ENCODE measurements around the gene DAPK3. TPM values are rescaled to one million over a fixed set of nuclear protein-coding genes. Genes with fewer than 3 reads are reported as not detected.
"Not testable (repeated sequence)": the region's sequence is repeated elsewhere in the genome, so short reads cannot be mapped to it uniquely, and the experiment has no call there.

Gene DAPK3
- polyA plus RNA-seq, 1 donor: 97.3 TPM

DNA sequence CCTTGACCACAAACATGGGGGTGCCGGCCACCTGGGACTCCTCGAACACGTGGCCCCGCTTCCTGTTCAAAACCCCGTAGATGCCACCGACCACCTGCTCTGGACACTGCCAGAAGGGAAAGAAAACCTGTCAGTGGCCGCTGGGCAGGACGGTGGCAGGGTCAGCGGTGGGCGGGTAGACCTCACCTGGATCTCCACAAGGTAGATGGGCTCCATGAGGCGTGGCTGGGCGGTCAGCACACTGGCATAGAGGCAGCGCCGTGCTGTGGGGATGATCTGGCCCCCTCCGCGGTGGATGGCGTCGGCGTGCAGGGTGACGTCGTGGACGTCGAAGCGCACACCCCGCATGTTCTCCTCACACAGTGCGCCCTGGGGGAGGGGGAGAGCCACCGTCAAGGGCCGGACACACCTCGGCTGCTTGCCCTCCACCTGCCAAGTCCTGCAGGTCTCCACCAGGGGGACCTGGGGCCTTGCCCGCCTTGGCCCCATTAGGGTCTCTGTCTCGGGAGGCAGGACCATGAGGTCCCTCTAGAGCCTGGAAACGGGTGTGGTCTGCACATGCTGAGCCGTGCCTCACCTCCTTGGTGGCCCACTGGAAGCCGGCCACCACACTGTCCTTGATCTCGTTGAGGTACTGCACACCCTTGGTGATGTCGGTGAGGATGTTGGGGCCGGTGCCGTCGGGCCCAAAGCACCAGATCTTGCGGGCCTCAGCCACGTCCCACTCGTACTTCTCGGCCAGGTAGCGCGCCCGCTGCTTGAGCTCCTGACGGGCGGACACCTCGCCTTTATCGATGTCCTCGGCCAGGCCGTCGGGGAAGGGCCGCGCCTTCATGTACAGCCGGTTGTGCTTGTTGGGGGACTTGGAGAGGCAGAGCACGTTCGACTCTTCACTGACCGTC lies 6.6 kb upstream of the DAPK3 start:
- no peak for DNase-seq

DNA sequence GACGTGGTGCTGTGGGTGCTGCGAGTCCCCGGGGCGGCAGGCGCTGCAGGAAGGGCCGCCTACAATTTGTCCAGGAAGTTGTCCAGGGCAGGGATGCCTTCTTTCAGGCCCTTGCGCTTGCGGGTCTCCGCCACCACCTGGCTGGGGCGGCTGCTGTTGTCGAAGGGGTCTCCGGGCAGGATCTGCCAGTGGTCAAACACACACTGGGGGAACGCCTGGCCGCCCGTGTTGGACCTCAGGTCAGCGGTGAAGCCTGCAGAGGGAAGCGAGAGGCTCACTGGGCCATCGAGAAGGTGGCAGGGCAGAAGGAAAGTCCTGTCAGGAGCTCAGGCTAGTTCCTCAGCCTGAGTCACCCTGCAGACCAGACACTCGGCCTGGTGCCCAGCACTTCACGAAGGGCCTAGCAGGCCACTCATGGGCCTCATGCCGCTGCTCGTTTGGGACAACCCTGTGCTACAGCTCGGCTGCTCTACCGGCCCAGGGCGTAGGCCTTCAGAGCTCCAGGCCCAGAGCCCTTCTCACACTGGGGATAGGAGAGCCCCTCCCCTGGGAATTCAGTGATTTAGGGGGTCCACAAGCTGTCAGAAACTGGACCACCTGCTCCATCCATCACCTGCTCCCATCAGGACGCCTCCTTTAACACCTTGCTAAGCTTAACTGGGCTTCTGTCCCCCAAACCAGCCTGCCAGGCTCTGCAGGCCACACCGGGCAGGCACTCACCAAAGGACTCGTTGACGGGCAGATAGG lies 5.8 kb upstream of the DAPK3 start:
- no peak for DNase-seq

DNA sequence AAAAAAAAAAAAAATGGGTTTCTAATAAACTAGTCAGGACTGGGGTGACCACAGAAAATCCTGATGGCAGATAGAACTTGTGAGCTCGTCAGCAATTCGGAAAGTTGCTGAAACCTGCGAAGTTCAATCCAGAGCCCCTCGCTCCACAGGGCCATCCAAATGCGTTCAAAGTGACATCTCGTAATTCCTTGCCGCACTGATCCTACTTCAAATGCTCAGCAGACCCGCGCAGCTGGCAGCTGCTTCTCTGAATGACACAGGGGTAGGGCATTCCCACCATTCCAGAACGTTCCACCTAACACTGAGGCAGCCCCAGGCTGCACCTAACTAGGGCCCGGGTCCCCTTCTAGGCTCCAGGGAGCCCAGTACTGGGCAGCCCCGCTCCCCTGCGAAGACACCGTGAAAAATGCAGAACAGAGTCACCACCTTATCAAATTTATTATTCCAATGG lies 4.8 kb upstream of the DAPK3 start:
- no peak for DNase-seq

DNA sequence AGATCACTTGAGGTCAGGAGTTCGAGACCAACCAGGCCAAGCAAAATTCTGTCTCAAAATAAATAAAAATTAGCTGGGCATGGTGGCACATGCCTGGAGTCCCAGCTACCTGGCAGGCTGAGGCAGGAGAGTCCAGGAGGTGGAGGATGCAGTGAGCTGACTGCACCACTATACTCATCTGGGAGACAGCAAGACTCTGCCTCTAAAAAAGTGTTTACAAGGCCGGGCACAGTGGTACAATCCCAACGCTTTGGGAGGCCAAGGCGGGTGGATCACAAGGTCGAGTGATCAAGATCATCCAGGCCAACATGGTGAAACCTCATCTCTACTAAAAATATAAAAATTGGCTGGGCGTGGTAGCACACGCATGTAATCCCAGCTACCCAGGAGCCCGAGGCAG lies 4.2 kb upstream of the DAPK3 start:
- DNase-seq: no peak

DNA sequence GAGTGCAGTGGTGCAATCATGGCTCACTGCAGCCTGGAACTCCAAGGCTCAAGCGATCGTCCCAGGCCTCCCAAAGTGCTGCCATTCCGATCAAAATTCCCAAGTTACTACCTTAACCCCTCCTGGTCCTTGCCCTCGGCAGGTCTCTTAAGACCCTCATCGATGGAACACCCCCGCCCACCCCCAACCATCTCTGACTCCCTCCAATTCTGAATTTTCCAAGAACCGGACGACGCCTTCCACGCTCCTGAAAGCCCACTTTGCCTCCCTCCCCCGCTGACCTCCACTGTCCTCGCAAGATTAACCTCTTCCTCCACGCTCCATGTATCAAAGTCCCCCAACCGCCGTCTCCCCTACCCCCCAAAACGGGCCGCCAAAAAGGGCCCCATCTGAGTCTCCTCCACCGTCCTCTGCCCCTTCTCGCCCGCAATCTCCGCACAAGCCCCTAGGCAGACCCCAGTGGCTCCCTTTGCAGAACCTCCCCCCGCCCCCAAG lies 539 bp downstream of the DAPK3 start:
- no peak for DNase-seq

DNA sequence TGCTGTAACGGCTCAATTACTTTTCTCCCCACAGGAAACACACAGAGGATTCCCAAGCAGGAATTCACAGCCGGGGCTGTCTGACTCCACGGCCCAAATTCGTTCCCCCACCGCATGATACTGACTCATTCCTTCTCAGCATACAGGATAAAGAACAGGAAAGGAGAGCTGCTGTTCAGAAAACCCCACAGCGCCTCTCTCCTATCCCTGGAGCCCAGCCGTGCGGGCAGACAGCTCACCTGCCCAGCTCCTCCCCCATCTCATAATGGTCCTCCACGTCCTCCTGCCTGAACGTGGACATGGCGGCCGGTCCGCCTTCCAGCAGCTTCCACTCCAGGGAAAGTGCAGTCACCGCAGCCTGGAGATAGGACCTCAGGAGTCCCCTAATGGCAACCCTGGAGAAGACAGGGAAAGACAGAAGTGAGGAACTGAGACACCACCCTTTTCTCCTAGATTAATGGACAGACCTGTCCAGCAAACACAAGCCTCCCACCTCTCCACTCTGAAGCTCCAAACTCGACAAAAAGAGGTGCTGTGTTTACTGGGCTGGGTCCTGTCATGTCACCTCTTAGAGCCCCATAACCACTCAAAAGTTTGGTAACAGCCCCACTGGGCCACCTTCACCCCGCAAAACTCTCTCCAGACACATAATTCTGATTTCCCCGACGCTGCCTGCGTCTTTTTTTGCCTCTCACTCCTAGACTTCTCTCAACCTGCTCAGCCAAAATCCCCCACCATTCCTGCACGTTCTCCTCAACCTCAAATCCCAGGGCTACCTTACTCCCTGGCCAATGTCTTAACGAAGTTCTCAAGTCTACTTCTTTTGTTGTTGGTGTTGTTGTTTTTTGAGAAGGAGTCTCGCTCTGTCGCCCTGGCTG lies 1.2 kb downstream of the DAPK3 start:
- no peak for DNase-seq

DNA sequence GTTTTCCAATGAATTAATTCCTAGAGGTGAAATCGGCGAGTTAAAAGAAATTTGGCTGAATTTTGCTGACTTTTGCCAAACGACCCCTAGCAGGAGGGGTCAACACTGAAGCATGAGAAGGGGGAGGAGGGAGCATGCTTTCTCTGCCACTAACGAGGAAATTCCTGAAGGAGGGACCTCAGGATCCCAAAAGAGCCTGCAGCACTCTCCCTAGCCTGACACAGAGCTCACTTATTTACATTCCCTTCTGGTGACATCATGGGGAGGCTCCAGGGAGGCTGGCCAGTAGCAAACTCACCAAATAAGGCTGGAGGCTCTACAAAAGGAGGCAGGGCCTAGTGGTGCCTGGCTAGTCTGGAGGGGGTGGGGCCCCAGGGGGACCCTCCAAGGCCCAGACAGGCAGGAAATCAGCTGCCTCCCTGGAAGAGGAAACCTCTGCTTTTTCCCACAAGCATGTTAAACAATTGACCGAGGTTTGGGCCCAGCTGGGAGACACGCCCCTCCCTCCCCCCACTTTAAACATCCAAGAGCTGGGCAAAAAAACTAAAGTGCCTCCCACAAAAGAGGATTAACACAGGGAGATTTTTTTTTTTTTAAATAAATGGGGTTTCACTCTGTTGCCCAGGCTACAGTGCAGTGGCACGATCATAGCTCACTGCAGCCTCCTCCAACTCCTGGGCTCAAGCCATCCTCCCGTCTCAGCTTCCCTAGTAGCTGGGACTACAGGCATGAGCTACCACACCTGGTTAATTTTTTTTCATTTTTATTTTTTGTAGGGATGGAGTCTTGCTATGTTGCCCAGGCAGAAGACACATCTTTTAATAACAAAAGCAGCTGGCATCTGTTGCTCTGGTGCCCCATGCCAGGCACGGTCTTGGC lies 2.1 kb downstream of the DAPK3 start:
- DNase-seq: peak; percentile 86

DNA sequence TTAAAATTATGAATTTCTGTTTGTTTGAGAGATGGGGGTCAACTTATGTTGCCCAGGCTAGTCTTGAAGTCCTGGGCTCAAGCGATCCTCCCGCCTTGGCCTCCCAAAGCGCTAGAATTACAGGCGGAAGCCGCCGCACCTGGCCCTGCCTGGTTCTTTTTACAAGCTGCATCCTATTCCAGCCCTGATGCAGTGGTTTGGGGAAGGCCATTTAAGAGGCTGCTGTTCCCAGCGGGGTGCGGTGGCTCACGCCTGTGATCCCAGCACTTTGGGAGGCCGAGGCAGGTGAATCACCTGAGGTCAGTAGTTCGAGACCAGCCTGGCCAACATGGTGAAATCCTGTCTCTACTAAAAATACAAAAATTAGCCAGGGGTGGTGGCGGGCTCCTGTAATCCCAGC lies 2.9 kb downstream of the DAPK3 start:
- not testable (repeated sequence) for DNase-seq

DNA sequence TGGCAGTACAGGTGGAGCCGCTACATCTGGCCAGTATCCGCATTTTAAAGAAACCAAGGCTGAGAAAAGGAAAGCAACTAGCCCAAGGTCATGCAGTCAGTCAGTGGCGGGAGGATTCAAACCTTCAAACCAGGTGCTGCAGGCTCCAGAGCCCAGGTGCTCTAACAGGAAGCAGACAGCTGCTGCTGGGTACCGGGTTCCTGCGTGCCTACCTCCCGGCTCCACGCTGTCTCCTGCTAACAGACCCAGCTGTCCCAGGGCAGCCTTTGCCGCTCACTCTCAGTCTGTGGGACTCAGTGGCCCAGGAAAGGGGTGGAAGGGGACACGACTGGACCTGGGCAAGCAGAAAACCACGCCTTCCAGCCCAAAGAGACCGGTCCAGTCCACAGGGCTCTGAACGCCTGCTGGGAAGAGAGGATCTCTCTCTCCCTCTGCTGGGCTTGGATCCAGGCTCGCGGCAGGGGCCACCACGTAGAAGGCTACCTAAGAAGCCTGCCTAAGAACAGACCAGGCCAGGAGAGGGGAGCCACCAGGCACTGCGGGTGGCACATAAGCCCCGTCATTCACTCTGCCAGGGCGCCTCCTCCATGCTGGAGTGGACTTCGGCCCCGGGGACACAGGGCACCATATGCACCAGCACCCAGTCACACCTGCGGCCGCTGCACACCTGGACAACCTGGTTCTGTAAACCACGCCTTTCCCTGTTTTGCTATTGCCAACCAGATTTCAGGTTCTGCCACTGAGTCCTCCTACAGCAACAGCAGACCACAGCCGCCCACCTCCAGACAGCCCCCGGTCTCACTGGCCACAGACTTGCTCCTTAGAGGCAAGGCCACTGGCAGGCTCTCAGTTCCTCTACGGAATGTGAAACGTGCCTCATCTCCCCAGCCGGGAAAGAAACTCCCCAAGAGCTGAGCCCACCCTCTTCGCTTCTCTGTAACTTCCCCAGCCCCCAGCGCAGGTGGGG lies 4.6 kb downstream of the DAPK3 start:
- no peak for DNase-seq

DNA sequence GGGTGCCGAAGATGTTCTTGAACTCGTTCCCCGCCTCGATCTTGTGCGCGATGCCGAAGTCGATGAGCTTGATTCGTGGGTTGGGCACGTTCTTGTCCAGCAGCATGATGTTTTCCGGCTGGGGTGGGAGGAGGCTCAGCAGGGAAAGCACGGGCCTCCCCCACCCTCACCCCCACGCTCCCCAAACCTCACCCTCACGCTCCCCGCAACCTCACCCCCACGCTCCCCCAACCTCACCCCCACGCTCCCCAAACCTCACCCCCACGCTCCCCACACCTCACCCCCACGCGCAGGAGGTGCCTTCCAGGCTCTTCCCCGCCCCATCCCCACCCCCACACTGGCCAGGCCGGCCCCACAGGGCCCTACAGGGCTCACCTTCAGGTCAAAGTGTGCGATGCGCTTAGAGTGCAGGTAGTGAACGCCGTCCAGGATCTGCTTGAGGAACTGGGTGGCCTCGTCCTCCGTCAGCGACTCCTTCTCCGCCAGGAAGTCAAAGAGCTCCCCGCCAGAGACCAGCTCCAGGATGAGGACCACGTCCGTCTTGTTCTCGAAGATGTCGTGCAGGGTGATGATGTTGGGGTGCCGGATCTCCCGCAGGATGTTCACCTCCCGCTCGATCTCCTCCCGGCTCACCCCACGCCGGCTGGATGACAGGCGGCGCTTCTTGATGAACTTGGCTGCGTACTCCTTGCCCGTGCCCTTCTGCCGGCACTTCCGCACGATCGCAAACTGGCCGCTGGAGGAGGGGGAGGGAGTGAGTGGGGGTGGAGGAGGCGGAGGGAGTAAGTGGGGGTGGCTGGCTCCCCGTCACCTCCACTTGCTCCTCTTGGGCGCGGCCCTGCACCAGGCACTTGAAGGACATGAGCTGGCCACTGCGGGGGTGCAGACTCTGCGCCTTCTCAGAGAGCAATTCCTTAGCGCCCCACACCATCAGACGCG lies 6.4 kb downstream of the DAPK3 start:
- no peak for DNase-seq

DNA sequence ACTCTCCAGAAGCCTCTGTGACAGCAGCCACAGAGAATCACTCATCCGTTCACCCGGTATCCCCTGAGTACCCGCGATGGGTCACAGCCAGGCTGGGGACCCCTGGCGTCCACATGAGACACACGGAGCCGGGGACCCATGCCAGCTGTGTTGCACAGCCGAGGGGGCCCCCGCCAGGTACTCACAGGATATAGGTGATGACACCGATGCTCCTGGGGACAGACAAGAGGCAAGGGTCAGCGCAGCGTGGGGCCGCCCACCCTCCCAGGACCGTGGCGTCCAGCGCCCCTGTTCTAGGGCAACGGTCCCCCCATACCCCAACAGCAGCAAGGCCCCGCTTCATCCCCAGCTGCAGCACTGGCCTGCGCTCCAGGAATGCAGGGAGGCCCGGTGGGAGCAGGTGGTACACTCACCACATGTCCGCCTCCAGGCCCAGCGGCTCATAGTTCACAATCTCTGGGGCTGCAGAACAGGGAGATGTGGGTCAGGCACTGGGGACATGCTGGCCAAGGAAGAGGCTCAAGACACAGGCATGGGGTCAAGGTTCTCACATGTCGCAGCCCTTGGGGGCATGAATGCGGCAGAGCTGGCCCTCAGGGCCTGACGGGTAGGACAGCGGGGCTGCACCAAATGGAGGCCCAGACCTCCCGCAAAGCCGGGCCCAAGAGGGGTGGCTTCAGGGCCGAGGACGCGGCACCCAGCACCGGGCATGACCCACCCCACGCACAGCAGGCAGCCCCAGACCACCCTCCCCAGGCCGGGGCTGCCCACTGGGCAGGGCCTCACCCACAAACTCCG lies 7.2 kb downstream of the DAPK3 start:
- DNase-seq: no peak

DNA sequence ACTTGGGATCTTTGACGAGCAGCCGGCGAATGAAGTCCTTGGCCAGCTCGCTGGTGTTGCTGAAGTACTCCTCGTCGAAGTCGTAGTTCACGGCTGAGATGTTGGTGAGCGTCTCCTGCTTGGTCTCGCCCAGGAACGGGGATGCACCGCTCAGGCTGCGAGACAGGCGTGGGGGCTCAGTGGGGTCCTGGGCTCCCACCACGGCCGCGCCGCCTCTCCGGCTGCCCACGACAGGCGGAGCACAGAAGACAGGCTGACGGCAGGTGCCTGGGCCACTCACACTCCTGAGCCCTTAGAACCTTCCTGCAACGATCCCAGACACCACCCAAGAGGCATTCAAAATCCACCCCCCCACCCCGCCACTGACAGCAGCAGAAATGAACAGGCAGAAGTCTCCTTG lies 9.9 kb downstream of the DAPK3 start:
- no peak for DNase-seq

DNA sequence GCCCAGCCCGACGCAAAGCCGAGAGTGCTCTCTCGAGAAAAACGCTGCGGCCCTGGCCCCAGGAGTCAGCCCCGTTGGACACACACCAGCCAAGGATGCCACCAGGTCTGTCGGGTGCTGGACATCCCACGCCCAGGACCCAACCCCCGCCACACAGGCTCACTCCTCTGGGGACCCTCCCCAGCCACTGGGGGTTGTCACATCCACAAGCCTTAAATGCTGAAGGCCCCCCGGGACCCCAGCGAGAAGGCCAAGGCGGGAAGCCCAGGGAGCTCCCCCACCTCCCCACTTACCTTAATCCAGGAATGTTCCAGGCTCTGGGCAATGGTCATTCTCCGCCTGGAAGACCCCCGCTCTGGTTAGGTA lies 11.2 kb downstream of the DAPK3 start:
- no peak for DNase-seq

DNA sequence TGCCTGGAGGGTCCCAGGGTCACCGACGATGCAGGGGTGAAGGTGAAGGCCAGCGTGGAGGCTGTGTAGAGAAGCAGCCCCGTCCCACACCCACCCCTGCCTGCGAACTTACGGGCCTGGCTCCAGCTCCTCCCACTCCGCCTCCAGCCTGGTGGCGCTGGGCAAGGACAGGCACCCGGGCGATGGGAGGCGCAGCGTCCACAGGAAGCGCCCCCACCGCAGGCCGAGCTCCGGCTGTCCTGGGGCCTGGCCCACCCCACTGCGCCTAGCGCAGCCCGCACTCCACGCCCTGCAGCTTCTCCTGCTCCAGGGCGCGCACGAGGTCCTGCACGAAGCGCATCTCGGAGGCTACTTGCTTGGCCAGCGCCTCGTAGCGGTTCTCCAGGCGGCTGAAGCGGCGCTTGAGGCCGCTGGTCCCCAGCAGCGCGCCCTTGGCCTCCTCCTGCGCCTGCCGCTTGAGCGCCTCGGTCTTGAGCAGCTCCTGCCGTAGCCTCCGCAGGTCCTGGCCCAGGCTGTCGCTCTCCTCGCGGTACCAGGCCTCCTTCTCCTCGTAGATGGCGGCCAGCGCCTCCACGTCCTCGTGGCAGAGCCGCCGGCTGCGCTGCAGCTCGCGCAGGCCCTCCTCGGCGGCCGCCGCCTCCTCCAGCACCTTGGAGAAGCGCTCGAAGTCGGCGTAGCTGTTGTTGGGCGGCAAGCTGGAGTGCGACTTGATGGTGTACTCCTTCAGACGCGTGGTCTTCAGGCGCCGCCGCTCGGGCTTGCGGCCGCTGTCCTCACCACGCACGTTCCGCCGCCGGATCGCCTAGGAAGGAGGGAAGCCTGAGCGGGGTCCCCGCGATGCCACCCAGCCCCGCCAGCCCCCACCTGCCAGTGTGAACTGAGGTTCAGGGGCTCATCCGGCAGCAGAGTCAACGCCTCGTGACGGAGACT lies 11.8 kb downstream of the DAPK3 start:
- DNase-seq: no peak

DNA sequence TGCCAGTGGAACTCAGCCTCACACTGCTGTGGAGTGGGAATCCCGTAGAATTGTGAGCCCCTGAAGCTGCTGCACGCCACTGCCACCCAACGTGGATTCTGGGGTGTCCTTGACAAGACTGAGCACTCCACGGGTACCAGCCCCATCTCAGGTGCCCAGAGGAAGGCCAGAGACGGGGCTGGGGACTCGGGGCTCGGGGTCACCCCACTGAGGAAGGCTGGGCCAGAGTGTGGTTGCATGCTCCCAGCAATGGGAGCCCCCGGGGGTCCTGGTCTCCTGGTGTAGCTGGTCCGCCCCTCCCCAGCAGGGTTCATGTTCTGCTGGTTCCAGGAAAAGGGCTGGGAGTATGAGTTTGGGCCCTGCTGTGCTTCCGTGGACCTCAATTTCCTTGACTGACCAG lies 15.2 kb downstream of the DAPK3 start:
- no peak for DNase-seq

DNA sequence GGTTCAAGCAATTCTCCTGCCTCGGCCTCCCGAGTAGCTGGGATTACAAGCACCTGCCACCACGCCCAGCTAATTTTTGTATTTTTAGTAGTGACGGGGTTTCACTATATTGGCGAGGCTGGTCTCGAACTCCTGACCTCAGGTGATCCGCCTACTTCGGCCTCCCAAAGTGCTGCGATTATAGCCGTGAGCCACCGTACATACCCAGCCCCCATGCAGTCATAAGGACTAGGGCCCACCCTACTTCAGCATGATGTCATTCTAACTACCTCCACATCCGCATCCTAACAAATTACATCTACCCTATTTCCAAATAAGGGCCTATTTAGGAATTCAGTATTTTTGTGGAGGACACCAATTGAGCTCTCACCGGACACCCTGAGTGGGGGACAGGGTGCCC lies 15.6 kb downstream of the DAPK3 start:
- not testable (repeated sequence) for DNase-seq

DNA sequence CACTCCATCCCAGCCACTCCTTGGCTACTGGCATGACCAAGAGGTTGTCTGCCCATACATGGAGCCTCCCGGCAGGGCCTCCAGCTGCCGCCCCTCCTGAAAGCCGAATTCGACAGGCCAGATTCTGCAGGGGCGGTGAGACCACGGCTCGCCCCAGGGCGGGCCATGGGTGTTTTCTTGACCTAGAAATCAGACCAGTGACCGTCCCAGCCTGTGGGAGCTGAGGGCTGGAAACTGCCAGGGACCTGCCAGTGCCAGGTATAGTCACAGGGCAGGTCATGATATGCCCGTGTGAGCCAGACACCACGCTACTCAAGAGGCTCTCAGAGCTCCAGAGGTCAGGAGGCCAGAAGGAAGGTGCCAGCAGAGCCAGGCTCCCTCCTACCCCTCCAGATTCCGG lies 16.8 kb downstream of the DAPK3 start:
- DNase-seq: no peak

Measured in hindlimb muscle (tissue), 1 donor.